Spleen (tissue), 11 donors: ENCODE data around the gene HPCAL4. TPM values are rescaled to one million over a fixed set of nuclear protein-coding genes. Genes with fewer than 3 reads are reported as not detected.

Experiments
- DNase-seq: peaks from one replicate; pipeline ENCODE4 v3.0.0-alpha.2; 2020
- H3K27ac ChIP-seq, 8 donors: fragments of 200-600 bp; sonication (generic) in 7 of 8; 1 replicate in 4 of 8; 2 replicates in 4 of 8; pipeline versions ENCODE4 v1.5.0 to v1.8.0; 2016 to 2021; ENCODE audit warnings: inconsistent platforms in 4 of 8, mild to moderate bottlenecking in 4 of 8, moderate library complexity in 1 of 8
- H3K27me3 ChIP-seq, 7 donors: fragments of 200-600 bp; sonication (generic) in 6 of 7; replicated peaks in 1 of 7; 1 replicate in 4 of 7; 2 replicates in 3 of 7; pipeline versions ENCODE4 v1.5.0 to v1.8.0; 2016 to 2021; ENCODE audit warnings: inconsistent platforms in 3 of 7, mild to moderate bottlenecking in 1 of 7
- H3K36me3 ChIP-seq, 6 donors: fragments of 200-600 bp; sonication (generic) in 5 of 6; 1 replicate in 4 of 6; 2 replicates in 2 of 6; pipeline versions ENCODE4 v1.5.0 to v1.8.0; 2016 to 2021; ENCODE audit warnings: inconsistent platforms in 2 of 6
- H3K4me1 ChIP-seq, 6 donors: fragments of 200-600 bp; sonication (generic) in 5 of 6; 1 replicate in 3 of 6; 2 replicates in 3 of 6; pipeline versions ENCODE4 v1.5.0 to v1.8.0; 2016 to 2021; ENCODE audit warnings: inconsistent platforms in 3 of 6
- H3K4me3 ChIP-seq, 8 donors: fragments of 200-600 bp; sonication (generic) in 7 of 8; 1 replicate in 4 of 8; 2 replicates in 4 of 8; pipeline versions ENCODE4 v1.5.0 to v1.8.0; 2016 to 2021; ENCODE audit warnings: inconsistent platforms in 4 of 8, mild to moderate bottlenecking in 4 of 8, moderate library complexity in 2 of 8
- H3K9me3 ChIP-seq, 8 donors: fragments of 200-600 bp; sonication (generic) in 7 of 8; 1 replicate in 4 of 8; 2 replicates in 4 of 8; pipeline versions ENCODE4 v1.5.0 to v1.8.0; 2016 to 2021; ENCODE audit warnings: inconsistent platforms in 4 of 8
- CTCF ChIP-seq, 11 experiments: fragments of 200-600 bp in 7 of 11; fragments of 450-650 bp in 4 of 11; sonication (generic) in 4 of 11; IDR thresholded peaks in 8 of 11; conservative IDR thresholded peaks in 3 of 11; 1 replicate in 7 of 11; 2 replicates in 4 of 11; pipeline versions ENCODE4 v1.4.0 to v1.8.0; 2016 to 2021; ENCODE audit warnings: antibody characterized with exemption in 11 of 11, inconsistent platforms in 4 of 11, mild to moderate bottlenecking in 1 of 11
- POLR2A ChIP-seq, 3 donors: fragments of 450-650 bp; IDR thresholded peaks; one replicate each; pipeline ENCODE4 v1.5.1; 2017; ENCODE audit warnings: antibody characterized with exemption in 3 of 3, mild to moderate bottlenecking in 1 of 3
- POLR2AphosphoS5 ChIP-seq, 3 donors: sonication (generic); formaldehyde crosslinking; IDR thresholded peaks; one replicate each; pipeline ENCODE4 v1.5.1; 2017; ENCODE audit warnings: antibody characterized with exemption in 3 of 3
- WGBS, 5 donors: extraction: QIAGEN DNeasy Blood & Tissue Kit in 3 of 5; methylation state at CpG; one replicate each; pipeline versions ENCODE4 v1.1.5 to v1.1.7; 2013 to 2018; 5-methylcytosine and 5-hydroxymethylcytosine counted together
- intact Hi-C: fragments of 100-400 bp; cut with DNase I; formaldehyde crosslinking; loops from one replicate; pipeline ENCODE4 v1.15.0; 2023; ENCODE audit warnings: low total_unique reads
- polyA plus RNA-seq, 3 donors: library from polyadenylated mRNA; stranded (reverse); fragments of 200-250 nt; gene quantifications; one replicate each; pipeline ENCODE4 v1.2.1, GENCODE V29; 2013
- total RNA-seq, 7 donors: library from RNA; depleted of rRNA in 3 of 7; stranded (reverse); fragments of >200 nt in 3 of 7; fragmentation: NEBNext Ultra II Directional in 4 of 7; extraction: Animal tissue kit (Norgen Biotek cat#: 25700) in 4 of 7; gene quantifications; one replicate each; pipeline versions ENCODE4 v1.1.0 to v1.2.1, GENCODE V29; 2016 to 2021
- donor health status: healthy with polysubstance abuse.
- donor health status: DM: no; HTN: no; CAD: no; lungs with moderate emphysema.
- donor health status: DM: no; HTN: no; CAD: no.
- donor health status: Bipolar disorder and iron deficiency.
- donor health status: healthy.
- donor health status: DM: no; HTN: no; CAD: no.
- donor health status: DM: yes; HTN: yes; CAD: no.

Gene HPCAL4
- total and polyA plus RNA-seq, 10 donors = 0.10 to 0.70 (median 0.39) TPM

DNA sequence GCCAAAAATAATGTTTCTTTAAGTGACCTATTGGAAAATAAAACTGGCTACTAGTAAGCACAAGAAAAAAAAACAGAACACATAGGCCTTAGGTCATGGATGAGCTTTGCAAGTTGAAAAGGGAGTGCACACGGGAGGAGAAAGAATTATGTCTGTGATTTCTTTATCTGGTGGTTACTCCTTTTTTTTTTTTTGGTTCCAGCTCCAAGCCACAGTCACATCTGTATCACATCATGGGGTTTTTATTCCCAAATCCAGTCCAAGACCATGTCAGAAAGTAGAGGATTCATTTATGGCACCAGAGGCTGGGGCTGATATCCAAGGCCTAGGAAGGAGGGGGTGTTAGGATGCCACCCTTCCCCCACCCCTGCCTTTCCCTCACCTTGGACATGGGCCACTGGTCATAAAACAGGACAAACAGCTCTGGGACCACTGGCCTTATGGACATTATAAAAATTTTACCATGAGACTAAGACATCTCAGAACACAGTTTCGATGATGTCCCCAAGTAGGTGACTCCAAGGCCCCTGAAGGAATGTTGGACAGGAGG, 41.5 kb downstream of the HPCAL4 start:
- H3K36me3 ChIP-seq = no peaks in the 10 kb centered on the region
- peaks cover 0 to 18% (median 3%) of the 10 kb centered on the region in 6 donors for H3K4me1 ChIP-seq
- 81 to 98% (median 83%) methylated on average over 2 of the region's 2 CpGs for WGBS, 5 donors
- no peak overlapping the region for H3K4me3 ChIP-seq
- TF ChIP-seq POLR2AphosphoS5 (IDR thresholded peaks at IDR 0.05) = no peak
- TF ChIP-seq CTCF (IDR thresholded peaks at IDR 0.05 in 8 of 11, conservative IDR thresholded peaks at IDR 0.05 in 3 of 11) = no peak
- no peak for TF ChIP-seq POLR2A (IDR thresholded peaks at IDR 0.05)
- H3K27me3 ChIP-seq = peaks cover 0 to 11% (median 0%) of the 10 kb centered on the region in 7 donors
- no peaks in the 10 kb centered on the region for H3K9me3 ChIP-seq
- H3K27ac ChIP-seq = no peak overlapping the region
- intact Hi-C loops = no loop called here
- DNase-seq = no peak

DNA sequence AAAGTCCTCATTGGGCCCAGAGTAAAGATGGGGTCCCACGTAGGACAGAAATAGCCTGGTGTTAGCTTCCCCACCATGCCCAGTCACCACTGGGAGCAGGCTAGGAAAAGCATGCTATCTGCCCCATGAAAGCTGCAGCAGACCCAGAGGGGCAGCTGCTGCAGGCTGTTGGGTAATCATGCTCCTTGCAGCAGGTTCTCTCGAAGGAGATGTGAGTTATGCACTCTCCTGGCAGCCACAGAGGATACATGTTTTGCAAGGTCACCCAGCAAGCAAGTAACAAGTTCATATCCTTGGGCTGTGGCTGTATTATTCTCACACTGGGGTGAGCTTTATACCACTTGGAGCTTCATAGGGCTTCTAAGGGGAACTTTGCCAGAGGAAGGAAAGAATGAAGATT, 42.7 kb downstream of the HPCAL4 start:
- peaks cover 0 to 13% (median 1%) of the 10 kb centered on the region in 6 donors for H3K4me1 ChIP-seq
- no peak for TF ChIP-seq POLR2A (IDR thresholded peaks at IDR 0.05)
- no peak for TF ChIP-seq POLR2AphosphoS5 (IDR thresholded peaks at IDR 0.05)
- TF ChIP-seq CTCF (IDR thresholded peaks at IDR 0.05 in 8 of 11, conservative IDR thresholded peaks at IDR 0.05 in 3 of 11) = no peak
- H3K27ac ChIP-seq = peak overlapping the region in 1 of 8 donors; percentile 63
- no peak for DNase-seq
- WGBS, 5 donors = 46 to 67% (median 58%) methylated on average over 2 of the region's 2 CpGs
- H3K36me3 ChIP-seq = no peaks in the 10 kb centered on the region
- no peak overlapping the region for H3K4me3 ChIP-seq
- no peaks in the 10 kb centered on the region for H3K27me3 ChIP-seq
- no peaks in the 10 kb centered on the region for H3K9me3 ChIP-seq
- intact Hi-C loops = no loop called here

GRCh38 chr1:39647247-39647646, 44.0 kb downstream of the HPCAL4 start:
- WGBS, 5 donors = 49 to 85% (median 71%) methylated on average over 3 of the region's 3 CpGs
- intact Hi-C loops = no loop called here
- H3K4me3 ChIP-seq = no peak overlapping the region
- no peaks in the 10 kb centered on the region for H3K27me3 ChIP-seq
- H3K9me3 ChIP-seq = no peaks in the 10 kb centered on the region
- H3K27ac ChIP-seq = peak overlapping the region in 5 of 8 donors; percentile 2 to 69 (median 61)
- TF ChIP-seq POLR2AphosphoS5 (IDR thresholded peaks at IDR 0.05) (no peak), CTCF (IDR thresholded peaks at IDR 0.05 in 8 of 11, conservative IDR thresholded peaks at IDR 0.05 in 3 of 11) (no peak), POLR2A (IDR thresholded peaks at IDR 0.05) (no peak)
- H3K4me1 ChIP-seq = peaks cover 0 to 19% (median 0%) of the 10 kb centered on the region in 6 donors
- DNase-seq = no peak
- no peaks in the 10 kb centered on the region for H3K36me3 ChIP-seq

DNA sequence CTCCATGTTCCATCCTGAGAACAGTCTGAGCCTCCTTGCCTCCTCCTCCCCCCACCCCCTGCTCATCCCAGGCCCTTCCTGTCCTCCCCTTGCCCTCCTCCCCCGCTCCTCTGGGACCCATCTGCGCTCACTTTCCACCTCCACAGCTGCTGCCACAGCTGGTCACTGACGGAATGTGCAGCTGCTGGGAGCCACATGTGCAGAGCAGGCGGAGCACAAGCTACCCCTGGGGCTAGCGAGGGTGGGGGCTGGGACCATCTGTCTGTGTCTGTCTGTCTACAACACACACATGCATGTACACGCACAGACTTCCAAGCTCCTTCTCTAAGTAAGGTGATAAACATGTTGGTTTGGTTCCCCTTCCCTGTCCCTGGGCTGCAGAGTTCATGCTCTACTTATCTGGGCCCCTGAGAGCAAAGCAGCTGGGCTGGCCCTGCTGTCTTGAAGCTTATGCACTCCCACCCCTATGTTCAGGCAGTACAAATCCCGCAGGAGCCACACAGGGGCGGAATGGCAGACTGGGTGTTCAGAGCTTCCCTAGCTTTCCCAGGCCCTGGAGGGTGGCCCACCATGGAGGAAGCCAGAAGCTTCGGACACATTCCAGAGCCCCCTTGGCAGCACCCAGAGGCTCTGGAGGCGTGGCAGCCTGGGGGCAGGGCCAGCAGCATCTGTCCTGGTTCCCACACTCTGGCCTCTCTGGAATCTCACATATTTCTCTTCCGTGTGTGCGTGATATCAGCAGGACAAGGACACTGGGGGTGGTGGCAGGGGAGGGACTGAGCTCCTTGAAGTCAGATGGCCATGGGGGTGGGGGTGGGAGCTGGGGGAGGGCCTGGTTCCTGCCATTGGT, 44.8 kb downstream of the HPCAL4 start:
- intact Hi-C loops = no loop called here
- DNase-seq = no peak
- Histone ChIP-seq H3K27ac (peak overlapping the region in 6 of 8 donors; percentile 36 to 69 (median 61)), H3K27me3 (no peaks in the 10 kb centered on the region), H3K4me1 (peaks cover 0 to 21% (median 0%) of the 10 kb centered on the region in 6 donors), H3K36me3 (no peaks in the 10 kb centered on the region), H3K4me3 (no peak overlapping the region), H3K9me3 (no peaks in the 10 kb centered on the region)
- WGBS, 5 donors = 54 to 67% (median 62%) methylated on average over 10 to 12 of the region's 12 CpGs
- TF ChIP-seq POLR2AphosphoS5 (IDR thresholded peaks at IDR 0.05) (peak; percentile 76 to 80 (median 77)), POLR2A (IDR thresholded peaks at IDR 0.05) (no peak)
